ENCODE results near the gene CHP1.
A peak's percentile ranks its signal among the peaks of the same experiment; 100 is the strongest.

DNA sequence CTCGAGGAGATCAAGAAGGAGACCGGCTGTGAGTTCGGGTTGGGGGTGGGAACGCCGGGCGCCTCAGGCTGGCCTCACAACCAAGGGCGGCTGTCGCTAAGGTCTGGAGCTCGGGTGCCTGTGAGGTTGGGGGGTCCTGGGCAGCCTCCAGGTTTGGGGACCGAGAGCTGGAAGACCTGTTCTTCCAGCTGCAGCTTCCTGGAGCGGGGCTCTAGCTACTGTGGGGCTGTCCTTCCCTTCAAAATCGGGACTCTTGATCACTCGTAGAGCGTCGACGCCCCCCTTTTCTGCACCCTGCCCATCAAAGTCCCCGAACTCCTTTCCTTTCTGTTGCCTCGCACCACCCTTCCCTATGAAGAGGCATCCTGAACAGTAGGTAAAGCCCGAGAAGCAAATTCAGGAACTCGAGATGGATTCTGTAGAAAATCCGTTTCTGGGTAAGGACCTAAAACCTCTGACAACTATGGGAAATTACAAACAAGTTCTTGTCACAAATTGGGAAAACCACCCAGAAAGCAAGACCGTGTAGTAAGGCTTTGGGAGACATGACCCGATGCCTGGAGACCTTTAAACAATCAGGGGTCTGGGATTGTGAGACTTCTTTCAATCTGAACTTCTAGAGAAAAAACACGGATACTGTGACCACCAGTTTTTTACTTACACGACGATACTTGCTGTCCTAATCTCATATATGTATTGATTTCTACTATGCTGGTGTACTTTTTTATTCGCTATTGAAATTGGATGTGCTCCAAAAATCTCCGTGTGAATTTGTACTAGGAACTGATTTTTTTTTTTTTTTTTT is 556 bp downstream of the CHP1 start:
- TF ChIP-seq, protein P1, sequence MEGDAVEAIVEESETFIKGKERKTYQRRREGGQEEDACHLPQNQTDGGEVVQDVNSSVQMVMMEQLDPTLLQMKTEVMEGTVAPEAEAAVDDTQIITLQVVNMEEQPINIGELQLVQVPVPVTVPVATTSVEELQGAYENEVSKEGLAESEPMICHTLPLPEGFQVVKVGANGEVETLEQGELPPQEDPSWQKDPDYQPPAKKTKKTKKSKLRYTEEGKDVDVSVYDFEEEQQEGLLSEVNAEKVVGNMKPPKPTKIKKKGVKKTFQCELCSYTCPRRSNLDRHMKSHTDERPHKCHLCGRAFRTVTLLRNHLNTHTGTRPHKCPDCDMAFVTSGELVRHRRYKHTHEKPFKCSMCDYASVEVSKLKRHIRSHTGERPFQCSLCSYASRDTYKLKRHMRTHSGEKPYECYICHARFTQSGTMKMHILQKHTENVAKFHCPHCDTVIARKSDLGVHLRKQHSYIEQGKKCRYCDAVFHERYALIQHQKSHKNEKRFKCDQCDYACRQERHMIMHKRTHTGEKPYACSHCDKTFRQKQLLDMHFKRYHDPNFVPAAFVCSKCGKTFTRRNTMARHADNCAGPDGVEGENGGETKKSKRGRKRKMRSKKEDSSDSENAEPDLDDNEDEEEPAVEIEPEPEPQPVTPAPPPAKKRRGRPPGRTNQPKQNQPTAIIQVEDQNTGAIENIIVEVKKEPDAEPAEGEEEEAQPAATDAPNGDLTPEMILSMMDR (IDR thresholded peaks at IDR 0.05): no peak
- TF ChIP-seq POLR2A (IDR thresholded peaks at IDR 0.05): peak; percentile 30
